ENCODE data around the gene NR5A2. TPM values are rescaled to one million over a fixed set of nuclear protein-coding genes. Genes with fewer than 3 reads are reported as not detected.

NR5A2 gene
- total RNA-seq, 1 donor from 2014 or later: 0.13 TPM

DNA sequence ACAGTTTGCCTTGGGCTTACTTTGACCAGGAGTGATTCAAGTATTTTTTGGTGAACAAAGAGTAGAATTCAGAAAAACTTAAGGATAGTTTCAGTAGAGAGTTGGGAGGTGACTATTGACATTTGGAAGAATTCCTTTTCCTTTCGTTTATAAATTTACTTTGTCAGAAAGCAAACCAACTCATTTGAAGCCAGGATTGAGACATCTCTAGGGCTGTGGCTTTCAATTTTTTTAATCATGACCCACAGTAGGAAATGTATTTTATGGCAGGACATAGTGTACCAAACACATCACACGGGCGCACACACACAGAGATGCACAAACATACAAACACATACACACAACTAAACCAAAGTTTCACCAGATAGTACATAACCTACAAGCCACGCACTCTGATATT is 24.1 kb downstream of the NR5A2 start:
- H3K27ac Mint-ChIP-seq: no peak overlapping the region
- H3K36me3 Mint-ChIP-seq (ENCODE audit: low read depth): no peaks in the 10 kb centered on the region
- no peaks in the 10 kb centered on the region for H3K9me3 Mint-ChIP-seq
- intact Hi-C loops (cut with micrococcal nuclease): no loop called here
- DNase-seq (ENCODE audit: low spot score): no peak
- no peaks in the 10 kb centered on the region for H3K4me1 Mint-ChIP-seq (ENCODE audit: low read depth)
- peaks cover 40% of the 10 kb centered on the region for H3K27me3 Mint-ChIP-seq (ENCODE audit: insufficient read depth)
- H3K4me3 Mint-ChIP-seq: no peak overlapping the region

GRCh38 chr1:200053091-200053490 is 25.6 kb downstream of the NR5A2 start:
- no peaks in the 10 kb centered on the region for H3K36me3 Mint-ChIP-seq (ENCODE audit: low read depth)
- DNase-seq (ENCODE audit: low spot score): no peak
- no peaks in the 10 kb centered on the region for H3K4me1 Mint-ChIP-seq (ENCODE audit: low read depth)
- no peaks in the 10 kb centered on the region for H3K9me3 Mint-ChIP-seq
- no peak overlapping the region for H3K27ac Mint-ChIP-seq
- intact Hi-C loops (cut with micrococcal nuclease): no loop called here
- H3K27me3 Mint-ChIP-seq (ENCODE audit: insufficient read depth): peaks cover 42% of the 10 kb centered on the region
- no peak overlapping the region for H3K4me3 Mint-ChIP-seq

DNA sequence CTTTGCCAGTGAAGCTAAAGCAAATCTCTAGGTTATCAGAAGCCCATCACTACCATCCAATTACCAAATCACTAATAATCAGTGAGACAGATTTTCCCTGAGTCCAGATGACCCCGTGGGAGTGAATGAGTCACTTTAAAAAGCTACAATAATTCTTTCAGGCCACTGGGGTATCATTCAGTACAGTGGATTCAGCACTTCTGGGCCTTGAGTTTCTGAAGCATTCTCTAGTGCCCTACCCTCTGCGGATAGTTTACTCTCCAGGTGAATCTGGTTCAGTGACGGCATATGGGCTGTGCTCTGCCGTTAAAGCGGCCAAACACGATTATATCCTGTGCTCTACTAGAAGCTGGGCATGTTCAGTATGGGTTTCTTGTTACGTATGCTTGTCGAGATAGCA is 26.1 kb downstream of the NR5A2 start:
- intact Hi-C loops (cut with micrococcal nuclease): no loop called here
- no peak overlapping the region for H3K27ac Mint-ChIP-seq
- no peaks in the 10 kb centered on the region for H3K9me3 Mint-ChIP-seq
- no peak overlapping the region for H3K4me3 Mint-ChIP-seq
- no peaks in the 10 kb centered on the region for H3K36me3 Mint-ChIP-seq (ENCODE audit: low read depth)
- H3K27me3 Mint-ChIP-seq (ENCODE audit: insufficient read depth): peaks cover 42% of the 10 kb centered on the region
- no peak for DNase-seq (ENCODE audit: low spot score)
- no peaks in the 10 kb centered on the region for H3K4me1 Mint-ChIP-seq (ENCODE audit: low read depth)

DNA sequence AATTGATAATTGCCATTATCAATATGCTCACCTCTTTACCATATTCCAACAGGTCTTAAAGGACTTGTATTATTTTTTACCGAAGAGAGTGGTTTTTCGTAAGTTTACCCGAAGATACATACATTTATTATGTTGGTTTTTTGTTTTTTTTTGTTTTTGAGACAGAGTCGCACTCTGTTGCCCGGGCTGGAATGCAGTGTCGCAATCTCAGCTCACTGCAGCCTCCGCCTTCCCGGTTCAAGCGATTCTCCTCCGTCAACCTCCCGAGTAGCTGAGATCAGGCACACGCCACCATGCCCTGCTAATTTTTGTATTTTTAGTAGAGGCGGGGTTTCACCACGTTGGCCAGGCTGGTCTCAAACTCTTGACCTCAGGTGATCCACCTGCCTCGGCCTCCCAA is 30.8 kb downstream of the NR5A2 start:
- Mint-ChIP-seq H3K27ac (no peak overlapping the region), H3K27me3 (ENCODE audit: insufficient read depth) (peaks cover 28% of the 10 kb centered on the region), H3K4me3 (no peak overlapping the region), H3K4me1 (ENCODE audit: low read depth) (no peaks in the 10 kb centered on the region), H3K9me3 (no peaks in the 10 kb centered on the region), H3K36me3 (ENCODE audit: low read depth) (no peaks in the 10 kb centered on the region)
- intact Hi-C loops (cut with micrococcal nuclease): no loop called here
- no peak for DNase-seq (ENCODE audit: low spot score)

GRCh38 chr1:200062143-200062542 is 34.6 kb downstream of the NR5A2 start:
- Mint-ChIP-seq H3K9me3 (no peaks in the 10 kb centered on the region), H3K4me1 (ENCODE audit: low read depth) (no peaks in the 10 kb centered on the region), H3K36me3 (ENCODE audit: low read depth) (no peaks in the 10 kb centered on the region), H3K4me3 (no peak overlapping the region), H3K27ac (no peak overlapping the region), H3K27me3 (ENCODE audit: insufficient read depth) (peaks cover 15% of the 10 kb centered on the region)
- DNase-seq (ENCODE audit: low spot score): no peak
- intact Hi-C loops (cut with micrococcal nuclease): no loop called here

GRCh38 chr1:200072636-200073285 is 45.3 kb downstream of the NR5A2 start:
- no peaks in the 10 kb centered on the region for H3K9me3 Mint-ChIP-seq
- H3K27ac Mint-ChIP-seq: no peak overlapping the region
- peaks cover 53% of the 10 kb centered on the region for H3K27me3 Mint-ChIP-seq (ENCODE audit: insufficient read depth)
- no peak overlapping the region for H3K4me3 Mint-ChIP-seq
- no peaks in the 10 kb centered on the region for H3K4me1 Mint-ChIP-seq (ENCODE audit: low read depth)
- H3K36me3 Mint-ChIP-seq (ENCODE audit: low read depth): no peaks in the 10 kb centered on the region
- intact Hi-C loops (cut with micrococcal nuclease): no loop called here
- no peak for DNase-seq (ENCODE audit: low spot score)

DNA sequence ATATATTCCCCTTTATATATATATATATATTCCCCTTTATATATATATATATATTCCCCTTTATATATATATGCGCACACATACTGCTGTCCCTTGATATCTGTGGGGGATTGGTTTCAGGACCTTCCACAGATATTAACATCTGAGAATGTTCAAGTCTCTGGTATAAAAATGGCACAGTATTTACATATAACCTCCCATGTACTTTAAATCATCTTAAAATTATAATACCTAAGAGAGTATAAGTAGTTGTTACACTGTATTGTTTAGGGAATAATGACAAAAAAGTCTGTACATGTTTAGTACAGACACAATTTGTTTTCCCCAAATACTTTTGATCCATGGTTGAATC is 45.8 kb downstream of the NR5A2 start:
- intact Hi-C loops (cut with micrococcal nuclease): no loop called here
- H3K36me3 Mint-ChIP-seq (ENCODE audit: low read depth): no peaks in the 10 kb centered on the region
- H3K4me3 Mint-ChIP-seq: no peak overlapping the region
- no peak overlapping the region for H3K27ac Mint-ChIP-seq
- H3K9me3 Mint-ChIP-seq: no peaks in the 10 kb centered on the region
- no peak for DNase-seq (ENCODE audit: low spot score)
- H3K27me3 Mint-ChIP-seq (ENCODE audit: insufficient read depth): peaks cover 50% of the 10 kb centered on the region
- no peaks in the 10 kb centered on the region for H3K4me1 Mint-ChIP-seq (ENCODE audit: low read depth)

DNA sequence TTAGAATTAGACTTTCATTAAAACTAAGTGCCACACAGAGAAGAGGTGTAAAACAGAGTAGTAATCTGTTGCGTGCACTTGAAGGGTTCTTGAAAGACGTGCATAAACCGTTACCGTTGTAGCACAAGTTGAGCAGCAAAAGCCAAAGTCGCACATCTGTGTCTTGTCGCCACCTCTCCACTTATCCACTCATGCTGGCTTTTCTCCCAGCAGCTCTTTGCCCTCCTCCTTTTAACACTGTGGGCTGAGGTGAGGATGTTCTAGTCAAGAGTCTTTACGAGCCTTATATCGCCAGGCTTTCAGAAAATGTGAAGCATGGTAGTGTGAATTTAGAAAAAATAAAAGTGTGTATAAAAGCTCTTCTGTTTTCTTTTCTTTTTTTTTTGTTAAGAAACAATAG is 48.0 kb downstream of the NR5A2 start:
- H3K4me3 Mint-ChIP-seq: no peak overlapping the region
- no peak overlapping the region for H3K27ac Mint-ChIP-seq
- no peak for DNase-seq (ENCODE audit: low spot score)
- no peaks in the 10 kb centered on the region for H3K36me3 Mint-ChIP-seq (ENCODE audit: low read depth)
- no peaks in the 10 kb centered on the region for H3K9me3 Mint-ChIP-seq
- intact Hi-C loops (cut with micrococcal nuclease): no loop called here
- H3K4me1 Mint-ChIP-seq (ENCODE audit: low read depth): no peaks in the 10 kb centered on the region
- peaks cover 50% of the 10 kb centered on the region for H3K27me3 Mint-ChIP-seq (ENCODE audit: insufficient read depth)

- H3K4me3 Mint-ChIP-seq: no peak overlapping the region
- no peaks in the 10 kb centered on the region for H3K4me1 Mint-ChIP-seq (ENCODE audit: low read depth)
- H3K27me3 Mint-ChIP-seq (ENCODE audit: insufficient read depth): peaks cover 47% of the 10 kb centered on the region
- intact Hi-C loops (cut with micrococcal nuclease): no loop called here
- H3K36me3 Mint-ChIP-seq (ENCODE audit: low read depth): no peaks in the 10 kb centered on the region
- no peak overlapping the region for H3K27ac Mint-ChIP-seq
- H3K9me3 Mint-ChIP-seq: no peaks in the 10 kb centered on the region
- DNase-seq (ENCODE audit: low spot score): no peak
These were observed 48.5 kb downstream of the NR5A2 start for GRCh38 chr1:200075938-200076546.

DNA sequence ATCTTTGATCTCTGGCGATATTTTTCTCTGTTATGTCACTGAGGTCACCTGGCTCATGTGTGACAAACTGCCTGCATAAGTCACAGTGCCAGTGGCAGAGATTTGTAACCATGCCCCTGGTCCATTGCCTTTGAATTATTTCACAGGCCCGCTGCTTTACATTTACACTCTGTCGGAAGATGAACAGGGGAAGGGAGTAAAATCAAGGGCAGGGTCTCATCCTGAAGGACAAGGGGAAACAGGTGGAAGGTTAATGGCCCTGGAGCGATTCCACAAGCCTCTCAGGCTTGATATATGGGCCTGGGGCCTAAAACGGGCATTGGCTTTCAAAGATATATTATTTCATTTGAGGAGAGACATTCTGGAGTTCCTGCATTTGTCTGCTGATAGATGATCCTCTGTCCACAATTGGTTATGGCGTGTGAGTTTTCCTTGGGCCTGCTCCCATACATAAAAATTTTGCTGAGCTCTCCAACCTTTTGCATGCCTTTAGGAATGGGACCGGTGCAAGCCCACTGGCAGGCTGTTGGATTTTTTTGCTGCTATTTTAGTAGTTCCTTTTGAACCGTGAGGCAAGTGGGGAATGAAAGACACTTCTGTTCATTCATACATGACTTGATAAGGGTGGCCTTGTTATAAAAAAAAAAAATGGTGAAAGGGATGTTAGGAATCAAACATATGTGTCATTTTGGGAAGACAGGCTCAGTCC is 51.9 kb downstream of the NR5A2 start:
- intact Hi-C loops (cut with micrococcal nuclease): no loop called here
- H3K27me3 Mint-ChIP-seq (ENCODE audit: insufficient read depth): peaks cover 47% of the 10 kb centered on the region
- H3K9me3 Mint-ChIP-seq: no peaks in the 10 kb centered on the region
- H3K4me1 Mint-ChIP-seq (ENCODE audit: low read depth): no peaks in the 10 kb centered on the region
- no peak overlapping the region for H3K4me3 Mint-ChIP-seq
- no peak for DNase-seq (ENCODE audit: low spot score)
- H3K27ac Mint-ChIP-seq: no peak overlapping the region
- H3K36me3 Mint-ChIP-seq (ENCODE audit: low read depth): no peaks in the 10 kb centered on the region

DNA sequence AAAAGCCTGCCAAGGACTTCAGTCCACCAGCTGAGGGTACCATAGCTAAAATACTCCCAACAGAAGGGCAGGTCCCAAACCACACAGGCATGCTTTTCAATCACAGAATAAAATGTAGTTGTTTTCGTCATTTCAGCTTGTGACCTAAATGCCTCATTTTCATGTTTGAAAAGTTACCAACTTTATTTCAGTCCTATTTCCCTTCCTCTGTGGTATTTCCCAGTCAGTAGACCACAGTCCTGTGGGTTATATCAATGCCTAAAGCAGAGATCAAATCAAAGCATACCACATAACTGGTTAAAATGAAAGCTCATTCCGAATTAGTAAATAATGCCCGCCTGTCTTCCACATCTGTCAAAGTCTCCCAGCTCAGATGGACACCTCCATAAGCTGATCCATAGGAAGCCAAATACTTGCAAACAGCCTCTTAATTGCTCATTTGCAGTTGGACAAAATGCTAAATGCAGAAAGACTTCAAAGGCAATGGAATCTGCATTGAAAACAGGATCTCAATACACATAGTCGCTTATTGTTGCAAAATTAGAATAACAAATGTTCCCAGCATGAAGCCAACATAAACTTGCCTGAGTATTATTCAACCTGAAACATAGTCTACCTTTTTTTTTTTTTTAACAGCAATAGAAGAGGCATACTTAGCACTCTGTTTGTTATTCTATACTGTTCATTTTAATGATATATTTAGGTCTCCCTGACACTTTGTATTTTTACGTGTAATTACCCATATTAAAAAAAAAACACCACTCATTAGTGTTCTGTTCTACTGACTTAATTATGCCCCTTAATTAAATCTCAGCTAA is 53.9 kb downstream of the NR5A2 start:
- Mint-ChIP-seq H3K27me3 (ENCODE audit: insufficient read depth) (peaks cover 48% of the 10 kb centered on the region), H3K4me1 (ENCODE audit: low read depth) (no peaks in the 10 kb centered on the region), H3K4me3 (no peak overlapping the region), H3K27ac (no peak overlapping the region), H3K36me3 (ENCODE audit: low read depth) (no peaks in the 10 kb centered on the region), H3K9me3 (no peaks in the 10 kb centered on the region)
- DNase-seq (ENCODE audit: low spot score): no peak
- intact Hi-C loops (cut with micrococcal nuclease): no loop called here

- no peak for DNase-seq (ENCODE audit: low spot score)
- intact Hi-C loops (cut with micrococcal nuclease): no loop called here
- Mint-ChIP-seq H3K9me3 (no peaks in the 10 kb centered on the region), H3K36me3 (ENCODE audit: low read depth) (no peaks in the 10 kb centered on the region), H3K27ac (no peak overlapping the region), H3K4me3 (no peak overlapping the region), H3K4me1 (ENCODE audit: low read depth) (no peaks in the 10 kb centered on the region), H3K27me3 (ENCODE audit: insufficient read depth) (peaks cover 45% of the 10 kb centered on the region)
These were observed 54.4 kb downstream of the NR5A2 start for GRCh38 chr1:200081969-200082245.

DNA sequence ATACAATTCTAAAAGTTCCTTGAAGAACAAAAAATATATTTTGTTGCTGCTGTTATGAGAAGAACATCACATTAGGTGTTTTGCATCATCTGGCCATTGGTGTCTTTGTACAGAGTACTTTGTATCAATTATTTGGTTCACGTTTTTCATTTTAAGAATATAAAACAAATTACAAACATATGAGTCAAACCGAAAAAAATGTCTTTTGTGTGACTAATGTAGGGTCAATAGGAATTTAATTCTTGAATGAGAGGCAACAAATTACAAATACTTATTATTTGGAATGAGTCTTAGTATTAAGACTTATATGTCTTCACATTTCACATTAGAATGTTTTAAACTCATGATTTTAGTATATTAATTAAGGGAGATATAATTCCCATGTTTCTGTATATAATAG is 54.8 kb downstream of the NR5A2 start:
- no peak overlapping the region for H3K27ac Mint-ChIP-seq
- peaks cover 43% of the 10 kb centered on the region for H3K27me3 Mint-ChIP-seq (ENCODE audit: insufficient read depth)
- no peaks in the 10 kb centered on the region for H3K36me3 Mint-ChIP-seq (ENCODE audit: low read depth)
- H3K4me3 Mint-ChIP-seq: no peak overlapping the region
- DNase-seq (ENCODE audit: low spot score): no peak
- intact Hi-C loops (cut with micrococcal nuclease): no loop called here
- no peaks in the 10 kb centered on the region for H3K9me3 Mint-ChIP-seq
- H3K4me1 Mint-ChIP-seq (ENCODE audit: low read depth): no peaks in the 10 kb centered on the region
